ENCODE data around the gene ACTR3.
A peak's percentile ranks its signal among the peaks of the same experiment; 100 is the strongest.
"Not testable (repeated sequence)": the region's sequence is repeated elsewhere in the genome, so short reads cannot be mapped to it uniquely, and the experiment has no call there.

ACTR3 gene
- long read RNA-seq, full-length matches to known transcripts = 1,534 of 1,616 reads
- long read RNA-seq, partial matches to known transcripts = 26 of 1,616 reads
- long read RNA-seq, other reads (novel, unspliced or antisense) = 56 of 1,616 reads

- peak; percentile 98 for DNase-seq (ENCODE audit: low read depth in 1 of 2, low spot score in 1 of 2)
- H3K27ac ChIP-seq (replicated peaks) = peak within 1 kb of the TSS; percentile 99
- peak within 1 kb of the TSS; percentile 72 for H3K4me3 ChIP-seq (replicated peaks; ENCODE audit: insufficient read depth, low read length)
- peak; percentile 60 for TF ChIP-seq GABPA (IDR thresholded peaks at IDR 0.05; ENCODE audit: low read depth)
- TF ChIP-seq REST (IDR thresholded peaks at IDR 0.05; ENCODE audit: insufficient replicate concordance, low read depth) = peak; percentile 80
- TF ChIP-seq SPI1 (IDR thresholded peaks at IDR 0.05; ENCODE audit: borderline replicate concordance, low read depth) = peak; percentile 73; the same call in 1 of the 2 replicates
- no peak for TF ChIP-seq CTCF (IDR thresholded peaks at IDR 0.05; ENCODE audit: insufficient read depth, low read length)
- peak; percentile 91 for TF ChIP-seq POLR2AphosphoS5 (IDR thresholded peaks at IDR 0.05; ENCODE audit: low read depth)
- H3K27me3 ChIP-seq (ENCODE audit: insufficient read depth, poor library complexity, severe bottlenecking) = no peaks in the 10 kb centered on the region
Observed at GRCh38 chr2:113889471-113890252, at the start of gene ACTR3. ACTR3 (plus strand) TSS chr2:113890089; CDS start chr2:113890280, 191 bp downstream.

GRCh38 chr2:113840518-113840917, 49.4 kb upstream of the ACTR3 start:
- no peak for DNase-seq (ENCODE audit: low read depth in 1 of 2, low spot score in 1 of 2)
- TF ChIP-seq CTCF (IDR thresholded peaks at IDR 0.05; ENCODE audit: insufficient read depth, low read length) (no peak), POLR2AphosphoS5 (IDR thresholded peaks at IDR 0.05; ENCODE audit: low read depth) (no peak), GABPA (IDR thresholded peaks at IDR 0.05; ENCODE audit: low read depth) (no peak), SPI1 (IDR thresholded peaks at IDR 0.05; ENCODE audit: borderline replicate concordance, low read depth) (no peak), REST (IDR thresholded peaks at IDR 0.05; ENCODE audit: insufficient replicate concordance, low read depth) (no peak)
- Histone ChIP-seq H3K4me3 (replicated peaks; ENCODE audit: insufficient read depth, low read length) (no peak overlapping the region), H3K27me3 (ENCODE audit: insufficient read depth, poor library complexity, severe bottlenecking) (no peaks in the 10 kb centered on the region), H3K27ac (replicated peaks) (no peak overlapping the region)

- H3K4me3 ChIP-seq (replicated peaks; ENCODE audit: insufficient read depth, low read length) = no peak overlapping the region
- TF ChIP-seq CTCF (IDR thresholded peaks at IDR 0.05; ENCODE audit: insufficient read depth, low read length) (no peak), GABPA (IDR thresholded peaks at IDR 0.05; ENCODE audit: low read depth) (no peak)
- DNase-seq (ENCODE audit: low read depth in 1 of 2, low spot score in 1 of 2) = no peak
- H3K27me3 ChIP-seq (ENCODE audit: insufficient read depth, poor library complexity, severe bottlenecking) = no peaks in the 10 kb centered on the region
- no peak overlapping the region for H3K27ac ChIP-seq (replicated peaks)
Observed at GRCh38 chr2:113842919-113843736, 46.8 kb upstream of the ACTR3 start.

- not testable (repeated sequence) for H3K4me3 ChIP-seq (replicated peaks; ENCODE audit: insufficient read depth, low read length)
Observed at GRCh38 chr2:113843737-113844050, 46.2 kb upstream of the ACTR3 start.

More at GRCh38 chr2:113843737-113844050, 46.2 kb upstream of the ACTR3 start:
- not testable (repeated sequence) for H3K27me3 ChIP-seq (ENCODE audit: insufficient read depth, poor library complexity, severe bottlenecking); DNase-seq (ENCODE audit: low read depth in 1 of 2, low spot score in 1 of 2); H3K27ac ChIP-seq (replicated peaks)

Measured in HL-60 (cell line).